Nephron progenitor cell (in vitro differentiated cells): Measurements from ENCODE around the gene ADAM12.

Experiments used
- DNase-seq: peaks from one replicate; pipeline ENCODE4 v3.0.0; 2021
- H3K27ac Mint-ChIP-seq: 2 replicates; pipeline ENCODE4 v1.8.0; 2021; ENCODE audit warnings: mild to moderate bottlenecking, moderate library complexity, mixed read lengths
- H3K27me3 Mint-ChIP-seq: 2 replicates; pipeline ENCODE4 v1.8.0; 2021; ENCODE audit warnings: mild to moderate bottlenecking, low read depth, mixed read lengths; ENCODE audit not compliant: poor library complexity
- H3K36me3 Mint-ChIP-seq: 2 replicates; pipeline ENCODE4 v1.8.0; 2021; ENCODE audit warnings: low read depth, mixed read lengths
- H3K4me1 Mint-ChIP-seq: 2 replicates; pipeline ENCODE4 v1.8.0; 2021; ENCODE audit warnings: mixed read lengths
- H3K4me3 Mint-ChIP-seq: 2 replicates; pipeline ENCODE4 v1.8.0; 2021; ENCODE audit warnings: mild to moderate bottlenecking, moderate library complexity, mixed read lengths
- H3K9me3 Mint-ChIP-seq: 2 replicates; pipeline ENCODE4 v1.8.0; 2021; ENCODE audit warnings: mild to moderate bottlenecking, moderate library complexity, mixed read lengths
- CTCF ChIP-seq: fragments of 200-600 bp; sonication (generic); IDR thresholded peaks from 2 replicates; pipeline ENCODE4 v1.5.0; 2021; ENCODE audit warnings: antibody characterized with exemption

Gene ADAM12

GRCh38 chr10:126331101-126331500 is 57.2 kb downstream of the ADAM12 start:
- no peaks in the 10 kb centered on the region for H3K9me3 Mint-ChIP-seq
- TF ChIP-seq CTCF: no peak
- H3K4me1 Mint-ChIP-seq: peaks cover 31% of the 10 kb centered on the region
- no peak overlapping the region for H3K4me3 Mint-ChIP-seq
- H3K27me3 Mint-ChIP-seq: peaks cover 12% of the 10 kb centered on the region
- no peak for DNase-seq
- no peaks in the 10 kb centered on the region for H3K36me3 Mint-ChIP-seq
- no peak overlapping the region for H3K27ac Mint-ChIP-seq

GRCh38 chr10:126324826-126325225 is 63.5 kb downstream of the ADAM12 start:
- Mint-ChIP-seq H3K36me3 (peaks cover 8% of the 10 kb centered on the region), H3K9me3 (peaks cover 5% of the 10 kb centered on the region), H3K27ac (no peak overlapping the region), H3K27me3 (peaks cover 4% of the 10 kb centered on the region), H3K4me1 (peaks cover 25% of the 10 kb centered on the region), H3K4me3 (no peak overlapping the region)
- no peak for TF ChIP-seq CTCF
- DNase-seq: no peak

- Mint-ChIP-seq H3K4me1 (peaks cover 25% of the 10 kb centered on the region), H3K4me3 (no peak overlapping the region), H3K36me3 (peaks cover 8% of the 10 kb centered on the region), H3K27me3 (peaks cover 4% of the 10 kb centered on the region), H3K27ac (peak overlapping the region; percentile 60), H3K9me3 (peaks cover 5% of the 10 kb centered on the region)
- no peak for DNase-seq
- TF ChIP-seq CTCF: no peak
Measured at GRCh38 chr10:126321440-126321839, 66.8 kb downstream of the ADAM12 start.

DNA sequence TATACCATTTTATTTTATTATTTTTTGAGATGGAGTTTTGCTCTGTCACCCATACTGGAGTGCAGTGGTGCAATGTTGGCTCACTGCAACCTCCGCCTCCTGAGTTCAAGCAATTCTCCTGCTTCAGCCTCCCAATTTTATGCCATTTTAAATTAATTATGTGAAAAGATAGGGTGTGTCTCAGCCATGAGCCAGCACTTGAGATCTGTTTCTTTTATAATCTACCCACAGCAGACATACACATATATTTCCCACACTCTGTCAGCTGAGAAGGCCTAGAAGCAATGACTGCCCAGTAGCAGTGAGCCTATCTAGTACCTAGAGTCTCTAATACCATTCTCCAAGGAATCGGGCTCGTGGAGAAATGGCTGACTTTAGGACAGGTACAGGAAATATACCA is 70.5 kb downstream of the ADAM12 start:
- Mint-ChIP-seq H3K4me3 (no peak overlapping the region), H3K27ac (no peak overlapping the region), H3K4me1 (peaks cover 10% of the 10 kb centered on the region), H3K27me3 (no peaks in the 10 kb centered on the region), H3K9me3 (peaks cover 6% of the 10 kb centered on the region), H3K36me3 (no peaks in the 10 kb centered on the region)
- DNase-seq: no peak
- TF ChIP-seq CTCF: no peak

DNA sequence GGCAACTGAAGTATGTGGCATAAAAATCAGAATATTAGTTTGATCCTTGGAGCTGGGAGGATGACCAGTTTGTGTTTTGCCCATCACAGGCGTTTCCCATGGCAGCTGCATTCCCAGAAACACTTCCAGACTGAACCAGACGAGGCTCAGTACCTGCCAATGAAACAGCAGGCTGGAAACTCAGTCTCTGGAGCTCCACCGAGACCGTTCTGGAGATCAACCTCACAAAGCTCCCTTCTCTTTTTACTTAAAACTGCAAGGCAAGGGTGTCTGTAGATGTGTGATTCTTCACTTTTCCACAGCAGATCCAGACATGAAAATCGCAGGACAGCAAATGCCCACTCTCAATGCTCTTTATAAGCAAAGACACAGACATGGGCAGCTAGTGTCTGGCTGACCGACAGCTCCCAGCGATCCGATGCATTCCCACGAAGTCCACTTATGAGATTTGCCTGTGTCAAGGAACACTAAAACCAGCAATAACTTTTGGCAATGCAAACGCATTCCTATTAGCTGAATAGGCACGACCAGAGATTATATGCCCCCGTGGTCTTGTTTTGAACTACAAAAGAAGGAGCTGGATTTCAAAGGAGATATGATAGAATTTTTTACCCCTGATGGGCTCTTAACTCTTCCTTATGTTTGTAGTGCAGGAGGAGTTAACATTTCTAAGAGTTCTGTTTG is 72.6 kb downstream of the ADAM12 start:
- H3K27ac Mint-ChIP-seq: no peak overlapping the region
- no peak for DNase-seq
- H3K9me3 Mint-ChIP-seq: peaks cover 6% of the 10 kb centered on the region
- no peaks in the 10 kb centered on the region for H3K4me1 Mint-ChIP-seq
- no peaks in the 10 kb centered on the region for H3K36me3 Mint-ChIP-seq
- no peaks in the 10 kb centered on the region for H3K27me3 Mint-ChIP-seq
- TF ChIP-seq CTCF: no peak
- H3K4me3 Mint-ChIP-seq: no peak overlapping the region

- Mint-ChIP-seq H3K36me3 (no peaks in the 10 kb centered on the region), H3K27ac (no peak overlapping the region), H3K4me1 (no peaks in the 10 kb centered on the region), H3K27me3 (no peaks in the 10 kb centered on the region), H3K4me3 (no peak overlapping the region), H3K9me3 (peaks cover 6% of the 10 kb centered on the region)
- DNase-seq: no peak
- no peak for TF ChIP-seq CTCF
Measured at GRCh38 chr10:126314863-126315493, 73.3 kb downstream of the ADAM12 start.
